Stimulated activated naive CD4-positive, alpha-beta T cell (primary cell): Measurements from ENCODE around the gene DCAKD.

Experiments used
- DNase-seq, 6 experiments: peaks; one replicate each; lab custom pipeline; 2025; lab: John Stamatoyannopoulos, UW

DCAKD gene

GRCh38 chr17:45004388-45004787 lies 47.0 kb downstream of the DCAKD start:
- DNase-seq, result no peak

GRCh38 chr17:45003877-45004276 lies 47.6 kb downstream of the DCAKD start:
- DNase-seq, result no peak

GRCh38 chr17:45001310-45001709 lies 50.1 kb downstream of the DCAKD start:
- no peak for DNase-seq

GRCh38 chr17:44999433-44999832 lies 52.0 kb downstream of the DCAKD start:
- DNase-seq, result no peak

GRCh38 chr17:44998646-44999045 lies 52.8 kb downstream of the DCAKD start:
- DNase-seq, result no peak

GRCh38 chr17:44997733-44998520 lies 53.5 kb downstream of the DCAKD start:
- DNase-seq, result no peak

GRCh38 chr17:44996304-44996703 lies 55.1 kb downstream of the DCAKD start:
- DNase-seq, result no peak

GRCh38 chr17:44995436-44996001 lies 55.9 kb downstream of the DCAKD start:
- DNase-seq, result no peak

GRCh38 chr17:44992242-44992939 lies 59.0 kb downstream of the DCAKD start:
- no peak for DNase-seq

- no peak for DNase-seq
Observed at GRCh38 chr17:44990994-44991393, 60.4 kb downstream of the DCAKD start.

GRCh38 chr17:44989552-44990138 lies 61.8 kb downstream of the DCAKD start:
- no peak for DNase-seq

- DNase-seq, result no peak
Observed at GRCh38 chr17:44988044-44988942, 63.1 kb downstream of the DCAKD start.

GRCh38 chr17:44983563-44983962 lies 67.9 kb downstream of the DCAKD start:
- DNase-seq, result no peak

GRCh38 chr17:44982113-44982702 lies 69.2 kb downstream of the DCAKD start:
- no peak for DNase-seq

GRCh38 chr17:44981221-44981968 lies 70.0 kb downstream of the DCAKD start:
- no peak for DNase-seq

- DNase-seq, result no peak
Observed at GRCh38 chr17:44979426-44979995, 71.9 kb downstream of the DCAKD start.

GRCh38 chr17:44978807-44979206 lies 72.6 kb downstream of the DCAKD start:
- no peak for DNase-seq

- no peak for DNase-seq
Observed at GRCh38 chr17:44977814-44978550, 73.5 kb downstream of the DCAKD start.

GRCh38 chr17:44977065-44977464 lies 74.4 kb downstream of the DCAKD start:
- no peak for DNase-seq

- DNase-seq, result no peak
Observed at GRCh38 chr17:44976206-44976605, 75.2 kb downstream of the DCAKD start.
